Measurements from ENCODE around the gene CHST10. TPM values are rescaled to one million over a fixed set of nuclear protein-coding genes. Genes with fewer than 3 reads are reported as not detected.

The CHST10 gene
- total and polyA plus RNA-seq, 2 donors (not counting 3 experiments of a cell fraction or from before 2014, with no cell fraction given) = 11.1 to 12.3 TPM

GRCh38 chr2:100407563-100407962 is 9.9 kb downstream of the CHST10 start:
- H3K4me3 ChIP-seq (replicated peaks in 1 of 3; ENCODE audit: insufficient read depth in 1 of 3, low read depth in 1 of 3, low read length in 3 of 3) = no peak overlapping the region
- H3K4me1 ChIP-seq (ENCODE audit: control insufficient read depth, extremely low read depth, insufficient read depth, low read length) = no peaks in the 10 kb centered on the region
- H3K79me2 ChIP-seq (ENCODE audit: control insufficient read depth, insufficient read depth, low read length) = peaks cover 2% of the 10 kb centered on the region
- H3K9me3 ChIP-seq (replicated peaks; ENCODE audit: control insufficient read depth, insufficient read depth, low read length) = no peaks in the 10 kb centered on the region
- dilution Hi-C loops (cut with MboI; ENCODE audit: extremely low pct_ligation_motif_present, low sequenced_read_pairs) = no loop called here
- no peak overlapping the region for H3K4me2 ChIP-seq (ENCODE audit: insufficient read depth, low read length)
- CTCF ChIA-PET = interaction anchor here (0.9 to 1.5 kb wide), 3 partner anchors 9 to 26 kb away, joined by 3 to 5 read pairs (median 4); no protein-coding TSS in a partner anchor
- POLR2A ChIA-PET = no interaction called here
- no peak overlapping the region for H3K27ac ChIP-seq (ENCODE audit: insufficient read depth, low read depth, low read length)
- DNase-seq (ENCODE audit: low read depth, low spot score) (no peak), FAIRE-seq (no peak)
- no peak overlapping the region for H2AFZ ChIP-seq (ENCODE audit: low read depth, low read length)
- peaks cover 0 to 10% of the 10 kb centered on the region in 2 experiments for H3K36me3 ChIP-seq (ENCODE audit: control insufficient read depth in 2 of 2, extremely low read depth in 1 of 2, insufficient read depth in 2 of 2, low read length in 2 of 2)
- H3K9me1 ChIP-seq (replicated peaks; ENCODE audit: control insufficient read depth, extremely low read depth, insufficient read depth, low read length) = no peaks in the 10 kb centered on the region
- no peaks in the 10 kb centered on the region for H4K20me1 ChIP-seq (replicated peaks; ENCODE audit: control insufficient read depth, extremely low read depth, insufficient read depth, low read length)
- intact Hi-C loops (cut with micrococcal nuclease) = no loop called here
- H3K27me3 ChIP-seq (ENCODE audit: control insufficient read depth in 2 of 2, insufficient read depth in 2 of 2, low read length in 2 of 2) = no peaks in the 10 kb centered on the region
- BruUV-seq (replicated peaks) = no TSS peak
- no peak overlapping the region for H3K9ac ChIP-seq (replicated peaks; ENCODE audit: extremely low read depth, insufficient read depth, low read length)
- no peak for TF ChIP-seq JUN (IDR thresholded peaks at IDR 0.05; ENCODE audit: borderline replicate concordance, insufficient read depth, insufficient read length, low read depth)
- TF ChIP-seq MYC (IDR thresholded peaks at IDR 0.05; ENCODE audit: low read depth, low read length) = no peak
- TF ChIP-seq MAX (IDR thresholded peaks at IDR 0.05; ENCODE audit: insufficient read depth, insufficient read length) = no peak
- TF ChIP-seq GATA2 (IDR thresholded peaks at IDR 0.05; ENCODE audit: insufficient read depth, insufficient read length, low read depth, low read length) = no peak

- dilution Hi-C loops (cut with MboI; ENCODE audit: extremely low pct_ligation_motif_present, low sequenced_read_pairs) = no loop called here
These were observed 10.4 kb downstream of the CHST10 start for GRCh38 chr2:100407073-100407472.

More at GRCh38 chr2:100407073-100407472, 10.4 kb downstream of the CHST10 start:
- BruUV-seq (replicated peaks) = no TSS peak
- FAIRE-seq (no peak), DNase-seq (ENCODE audit: low read depth, low spot score) (no peak)
- H2AFZ ChIP-seq (ENCODE audit: low read depth, low read length) = no peak overlapping the region
- H3K9me3 ChIP-seq (replicated peaks; ENCODE audit: control insufficient read depth, insufficient read depth, low read length) = no peaks in the 10 kb centered on the region
- CTCF ChIA-PET = interaction anchor here (0.9 to 1.5 kb wide), 3 partner anchors 10 to 26 kb away, joined by 3 to 5 read pairs (median 4); no protein-coding TSS in a partner anchor
- no peaks in the 10 kb centered on the region for H3K9me1 ChIP-seq (replicated peaks; ENCODE audit: control insufficient read depth, extremely low read depth, insufficient read depth, low read length)
- H3K36me3 ChIP-seq (ENCODE audit: control insufficient read depth in 2 of 2, extremely low read depth in 1 of 2, insufficient read depth in 2 of 2, low read length in 2 of 2) = peaks cover 2 to 10% of the 10 kb centered on the region in 2 experiments
- no peaks in the 10 kb centered on the region for H4K20me1 ChIP-seq (replicated peaks; ENCODE audit: control insufficient read depth, extremely low read depth, insufficient read depth, low read length)
- intact Hi-C loops (cut with micrococcal nuclease) = no loop called here
- no peak for TF ChIP-seq MAX (IDR thresholded peaks at IDR 0.05; ENCODE audit: insufficient read depth, insufficient read length)
- TF ChIP-seq EZH2 (IDR thresholded peaks at IDR 0.05; ENCODE audit: borderline replicate concordance, low read depth, low read length, severe bottlenecking) = no peak
- no peak for TF ChIP-seq POLR2AphosphoS5 (IDR thresholded peaks at IDR 0.05; ENCODE audit: insufficient read depth, low read depth, low read length)
- no peak for TF ChIP-seq CTCF (IDR thresholded peaks at IDR 0.05; ENCODE audit: extremely low read depth in 1 of 2, insufficient read depth in 1 of 2, low read depth in 1 of 2, low read length in 2 of 2)
- no peak for TF ChIP-seq GATA2 (IDR thresholded peaks at IDR 0.05; ENCODE audit: insufficient read depth, insufficient read length, low read depth, low read length)
- TF ChIP-seq POLR2A (IDR thresholded peaks at IDR 0.05; ENCODE audit: low read depth, low read length) = no peak
- TF ChIP-seq JUN (IDR thresholded peaks at IDR 0.05; ENCODE audit: borderline replicate concordance, insufficient read depth, insufficient read length, low read depth) = no peak
- TF ChIP-seq MYC (IDR thresholded peaks at IDR 0.05; ENCODE audit: low read depth, low read length) = no peak
- no peak for TF ChIP-seq FOS (IDR thresholded peaks at IDR 0.05; ENCODE audit: borderline replicate concordance, insufficient read depth, low read length)
- H3K27me3 ChIP-seq (ENCODE audit: control insufficient read depth in 2 of 2, insufficient read depth in 2 of 2, low read length in 2 of 2) = no peaks in the 10 kb centered on the region
- POLR2A ChIA-PET = no interaction called here
- no peaks in the 10 kb centered on the region for H3K4me1 ChIP-seq (ENCODE audit: control insufficient read depth, extremely low read depth, insufficient read depth, low read length)
- no peak overlapping the region for H3K4me2 ChIP-seq (ENCODE audit: insufficient read depth, low read length)
- H3K4me3 ChIP-seq (replicated peaks in 1 of 3; ENCODE audit: insufficient read depth in 1 of 3, low read depth in 1 of 3, low read length in 3 of 3) = no peak overlapping the region
- H3K27ac ChIP-seq (ENCODE audit: insufficient read depth, low read depth, low read length) = no peak overlapping the region
- H3K79me2 ChIP-seq (ENCODE audit: control insufficient read depth, insufficient read depth, low read length) = peaks cover 2% of the 10 kb centered on the region
- no peak overlapping the region for H3K9ac ChIP-seq (replicated peaks; ENCODE audit: extremely low read depth, insufficient read depth, low read length)

All from endothelial cell of umbilical vein (primary cell).